NT2/D1 (cell line): ENCODE measurements around the gene TGM2.
A peak's percentile ranks its signal among the peaks of the same experiment; 100 is the strongest.

Source experiments
- DNase-seq: peaks from one replicate; pipeline ENCODE4 v3.0.0-alpha.2; 2011; ENCODE audit warnings: low read depth, low spot score
- H3K27me3 ChIP-seq: 2 replicates; pipeline ENCODE4 v1.6.0; 2011; ENCODE audit warnings: mild to moderate bottlenecking; ENCODE audit not compliant: insufficient read length, insufficient read depth
- H3K36me3 ChIP-seq: 2 replicates; pipeline ENCODE4 v1.6.1; 2011; ENCODE audit warnings: mild to moderate bottlenecking, low read length, mixed read lengths; ENCODE audit not compliant: insufficient read depth, insufficient read length
- H3K4me1 ChIP-seq: 2 replicates; pipeline ENCODE4 v1.5.1; 2011; ENCODE audit not compliant: insufficient read depth, insufficient read length
- H3K4me3 ChIP-seq: 2 replicates; pipeline ENCODE4 v1.5.1; 2011; ENCODE audit warnings: low read depth; ENCODE audit not compliant: insufficient read length
- H3K9ac ChIP-seq: 2 replicates; pipeline ENCODE4 v1.6.0; 2011; ENCODE audit warnings: low read depth; ENCODE audit not compliant: insufficient read length
- H3K9me3 ChIP-seq: 2 replicates; pipeline ENCODE4 v1.5.1; 2011; ENCODE audit warnings: mild to moderate bottlenecking, low read length; ENCODE audit not compliant: insufficient read depth
- SUZ12 ChIP-seq: IDR thresholded peaks from 2 replicates; pipeline ENCODE4 v1.6.1; 2011; ENCODE audit not compliant: insufficient read length, insufficient read depth; ENCODE audit errors: extremely low read depth
- YY1 ChIP-seq: IDR thresholded peaks from 2 replicates; pipeline ENCODE4 v1.6.1; 2011; ENCODE audit not compliant: insufficient read length, insufficient read depth
- ZNF274 ChIP-seq: IDR thresholded peaks from 2 replicates; pipeline ENCODE4 v1.6.1; 2011; ENCODE audit warnings: mild to moderate bottlenecking, low read depth, low read length

TGM2 gene

DNA sequence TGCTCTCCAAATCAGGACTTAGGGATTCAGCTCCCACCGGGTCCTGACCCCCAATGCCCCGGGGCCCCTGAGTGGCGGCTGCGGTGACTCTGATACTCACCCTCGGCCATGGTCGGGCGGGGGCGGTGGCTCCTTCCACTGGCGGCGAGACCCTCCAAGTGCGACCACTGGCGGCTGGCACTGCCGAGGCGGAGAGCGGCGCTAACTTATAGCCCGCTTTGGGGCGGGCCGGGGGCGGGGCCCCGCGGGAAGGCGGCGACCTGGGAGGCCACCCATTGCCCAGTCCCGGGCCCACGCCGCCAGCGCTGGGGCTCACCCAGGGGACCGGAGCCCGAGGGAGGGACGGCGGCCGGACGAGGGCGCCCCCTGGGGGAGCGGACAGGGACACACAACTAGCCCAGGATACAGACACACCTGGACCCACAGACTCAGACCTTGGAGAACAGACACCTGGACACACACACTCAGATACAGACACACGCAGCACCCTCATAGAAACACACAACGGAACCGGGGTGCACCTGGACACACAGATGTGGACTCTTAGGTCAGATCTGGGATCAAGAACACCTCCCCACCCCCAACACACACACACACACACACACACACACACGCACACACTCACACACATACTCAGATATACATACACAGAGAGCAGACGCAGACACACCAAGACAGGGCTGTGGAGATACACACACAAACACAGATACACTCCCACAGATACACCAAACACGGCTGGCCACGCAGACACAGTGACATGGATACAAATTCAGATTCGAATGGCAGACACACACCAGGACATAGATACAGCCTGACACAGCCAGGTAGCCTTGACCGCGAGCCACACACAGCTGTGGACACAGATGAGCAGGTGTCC, at the start of gene TGM2:
Gene TGM2 (minus strand): TSS at position 182 of the 877 bp plus-strand sequence. CDS start 72 bp downstream, at position 110.
- no peak for DNase-seq
- H3K4me3 ChIP-seq = peak within 1 kb of the TSS; percentile 13
- peak within 1 kb of the TSS; percentile 46 for H3K9ac ChIP-seq
- H3K36me3 ChIP-seq = peaks cover 5% of the 10 kb centered on the region
- H3K4me1 ChIP-seq = peaks cover 13% of the 10 kb centered on the region
- no peaks in the 10 kb centered on the region for H3K9me3 ChIP-seq
- H3K27me3 ChIP-seq = no peaks in the 10 kb centered on the region
- TF ChIP-seq ZNF274 = no peak
- no peak for TF ChIP-seq SUZ12
- no peak for TF ChIP-seq YY1

- TF ChIP-seq YY1 (no peak), SUZ12 (no peak), ZNF274 (no peak)
- Histone ChIP-seq H3K4me3 (no peak overlapping the region), H3K4me1 (peaks cover 11% of the 10 kb centered on the region), H3K9me3 (no peaks in the 10 kb centered on the region), H3K27me3 (no peaks in the 10 kb centered on the region), H3K9ac (no peak overlapping the region), H3K36me3 (no peaks in the 10 kb centered on the region)
- no peak for DNase-seq
These were observed 49.5 kb upstream of the TGM2 start for GRCh38 chr20:38214256-38215193.

GRCh38 chr20:38213607-38213940, 48.5 kb upstream of the TGM2 start:
- H3K27me3 ChIP-seq = no peaks in the 10 kb centered on the region
- no peak overlapping the region for H3K4me3 ChIP-seq
- TF ChIP-seq ZNF274 (no peak), SUZ12 (no peak), YY1 (no peak)
- peaks cover 11% of the 10 kb centered on the region for H3K4me1 ChIP-seq
- no peaks in the 10 kb centered on the region for H3K9me3 ChIP-seq
- H3K36me3 ChIP-seq = no peaks in the 10 kb centered on the region
- DNase-seq = no peak
- H3K9ac ChIP-seq = no peak overlapping the region

- no peak for DNase-seq
- no peak for TF ChIP-seq ZNF274
- no peak for TF ChIP-seq YY1
- TF ChIP-seq SUZ12 = no peak
- no peaks in the 10 kb centered on the region for H3K27me3 ChIP-seq
These were observed 47.9 kb upstream of the TGM2 start for GRCh38 chr20:38212806-38213606.

DNA sequence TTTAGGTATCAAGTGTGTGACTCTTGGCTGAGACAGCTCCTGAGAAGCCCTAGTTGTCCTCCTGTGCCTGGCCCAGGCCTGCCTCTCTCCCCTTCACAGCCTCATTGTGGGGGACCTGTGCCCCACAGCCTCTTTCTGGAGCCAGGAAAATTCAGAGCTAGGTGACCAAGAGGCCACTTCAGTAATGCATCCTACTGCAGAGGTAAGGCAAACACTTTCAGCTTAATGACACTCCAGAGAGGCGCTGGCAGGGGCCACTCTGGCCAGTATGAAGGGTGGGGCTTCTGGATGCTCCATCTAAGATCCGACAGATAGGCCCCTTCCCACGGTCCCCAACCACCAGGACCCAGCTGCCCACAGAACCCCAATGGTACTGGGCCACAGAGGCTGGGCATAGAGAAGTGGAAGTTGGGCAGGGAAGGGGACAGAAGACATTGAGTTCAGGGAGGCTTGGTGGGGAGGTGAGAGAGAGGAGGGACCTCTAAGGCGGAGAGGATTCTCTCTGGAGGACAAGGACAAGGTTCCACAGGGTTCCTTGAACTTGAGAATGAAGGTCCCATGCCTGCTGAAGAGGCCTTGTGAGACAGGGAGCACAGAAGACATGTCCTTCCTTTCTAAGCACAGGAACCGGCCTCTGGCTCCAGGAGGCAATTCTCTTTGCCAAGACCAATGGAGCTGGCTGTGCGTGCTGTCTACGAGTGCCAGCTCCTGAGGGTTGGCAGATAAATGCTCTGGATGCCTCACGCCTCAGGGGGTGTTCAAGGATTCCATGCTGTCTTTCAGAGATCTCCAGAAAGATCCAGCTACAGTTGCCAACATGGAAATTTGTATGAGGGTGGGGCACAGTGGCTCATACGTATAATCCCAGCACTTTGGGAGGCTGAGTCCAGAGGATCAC, 46.4 kb upstream of the TGM2 start:
- no peak overlapping the region for H3K4me3 ChIP-seq
- TF ChIP-seq SUZ12 (no peak), ZNF274 (no peak), YY1 (no peak)
- no peak for DNase-seq
- H3K9ac ChIP-seq = no peak overlapping the region
- no peaks in the 10 kb centered on the region for H3K9me3 ChIP-seq
- no peaks in the 10 kb centered on the region for H3K27me3 ChIP-seq
- peaks cover 2% of the 10 kb centered on the region for H3K4me1 ChIP-seq
- H3K36me3 ChIP-seq = no peaks in the 10 kb centered on the region

More at GRCh38 chr20:38212806-38213606, 47.9 kb upstream of the TGM2 start:
- no peak overlapping the region for H3K9ac ChIP-seq
- H3K9me3 ChIP-seq = no peaks in the 10 kb centered on the region
- H3K4me1 ChIP-seq = peaks cover 11% of the 10 kb centered on the region
- no peaks in the 10 kb centered on the region for H3K36me3 ChIP-seq
- H3K4me3 ChIP-seq = no peak overlapping the region

- TF ChIP-seq YY1 (no peak), SUZ12 (no peak), ZNF274 (no peak)
- H3K27me3 ChIP-seq = no peaks in the 10 kb centered on the region
- peaks cover 2% of the 10 kb centered on the region for H3K4me1 ChIP-seq
- no peak overlapping the region for H3K9ac ChIP-seq
- no peaks in the 10 kb centered on the region for H3K36me3 ChIP-seq
- no peak overlapping the region for H3K4me3 ChIP-seq
- H3K9me3 ChIP-seq = no peaks in the 10 kb centered on the region
- no peak for DNase-seq
These were observed 45.7 kb upstream of the TGM2 start for GRCh38 chr20:38210741-38211140.
